ENCODE results near the gene RAB5IF.

DNA sequence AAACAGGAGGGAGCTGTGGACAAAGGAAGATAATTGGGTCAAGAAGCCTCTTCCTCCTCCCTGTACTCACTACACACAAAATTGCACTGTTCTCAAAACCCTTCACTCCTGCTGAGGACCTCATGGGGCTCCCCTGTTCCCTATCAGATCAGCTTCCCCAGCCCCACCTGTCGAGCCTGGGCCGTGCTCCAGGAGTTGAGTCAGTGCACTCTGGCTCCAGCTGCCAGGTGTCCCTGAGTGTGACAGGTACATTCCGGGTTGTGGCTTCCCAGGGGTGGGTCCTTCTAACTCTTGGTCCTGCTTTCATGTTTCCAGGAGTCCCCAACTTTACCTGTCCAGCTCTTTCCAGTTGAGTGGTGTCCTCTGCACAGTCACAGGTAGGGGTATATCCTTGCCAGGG lies 8.4 kb downstream of the RAB5IF start:
- TF ChIP-seq POLR2A (IDR thresholded peaks at IDR 0.05), result no peak
- TF ChIP-seq, protein P1, sequence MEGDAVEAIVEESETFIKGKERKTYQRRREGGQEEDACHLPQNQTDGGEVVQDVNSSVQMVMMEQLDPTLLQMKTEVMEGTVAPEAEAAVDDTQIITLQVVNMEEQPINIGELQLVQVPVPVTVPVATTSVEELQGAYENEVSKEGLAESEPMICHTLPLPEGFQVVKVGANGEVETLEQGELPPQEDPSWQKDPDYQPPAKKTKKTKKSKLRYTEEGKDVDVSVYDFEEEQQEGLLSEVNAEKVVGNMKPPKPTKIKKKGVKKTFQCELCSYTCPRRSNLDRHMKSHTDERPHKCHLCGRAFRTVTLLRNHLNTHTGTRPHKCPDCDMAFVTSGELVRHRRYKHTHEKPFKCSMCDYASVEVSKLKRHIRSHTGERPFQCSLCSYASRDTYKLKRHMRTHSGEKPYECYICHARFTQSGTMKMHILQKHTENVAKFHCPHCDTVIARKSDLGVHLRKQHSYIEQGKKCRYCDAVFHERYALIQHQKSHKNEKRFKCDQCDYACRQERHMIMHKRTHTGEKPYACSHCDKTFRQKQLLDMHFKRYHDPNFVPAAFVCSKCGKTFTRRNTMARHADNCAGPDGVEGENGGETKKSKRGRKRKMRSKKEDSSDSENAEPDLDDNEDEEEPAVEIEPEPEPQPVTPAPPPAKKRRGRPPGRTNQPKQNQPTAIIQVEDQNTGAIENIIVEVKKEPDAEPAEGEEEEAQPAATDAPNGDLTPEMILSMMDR (IDR thresholded peaks at IDR 0.05), result no peak

Measured in testis (tissue), 2 donors.